ENCODE results near the gene OR1L8. TPM values are rescaled to one million over a fixed set of nuclear protein-coding genes. Genes with fewer than 3 reads are reported as not detected.
"Not testable (repeated sequence)": the region's sequence is repeated elsewhere in the genome, so short reads cannot be mapped to it uniquely, and the experiment has no call there.

The OR1L8 gene
- total RNA-seq, 4 donors from 2014 or later, result 0.27 to 0.28 TPM; not detected in 2

DNA sequence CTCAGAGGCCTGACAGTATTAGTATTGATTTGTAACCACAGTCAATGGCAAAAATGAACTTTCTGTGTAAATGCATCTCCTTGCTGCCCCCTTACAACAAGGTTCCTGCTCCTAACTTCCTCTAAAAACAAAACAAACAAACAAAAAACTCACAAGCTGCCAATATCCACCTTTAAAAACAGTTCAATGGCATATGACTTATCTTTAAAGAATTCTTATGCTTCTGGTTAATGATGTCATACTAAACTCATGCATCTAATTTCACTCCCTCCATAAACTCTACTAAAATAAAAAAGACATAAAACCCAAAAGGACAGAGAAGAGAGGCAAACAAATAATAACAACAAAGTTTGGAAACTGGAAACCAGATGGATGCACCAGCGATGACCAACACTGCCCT, 47.0 kb downstream of the OR1L8 start:
- Histone ChIP-seq H3K36me3 (no peaks in the 10 kb centered on the region), H3K4me1 (no peaks in the 10 kb centered on the region), H3K27ac (no peak overlapping the region), H3K4me3 (no peak overlapping the region), H3K27me3 (no peaks in the 10 kb centered on the region), H3K9me3 (peaks cover 0 to 6% of the 10 kb centered on the region in 2 donors)
- intact Hi-C loops (cut with DNase I; ENCODE audit: low total_unique reads), result no loop called here
- no peak for TF ChIP-seq POLR2A (IDR thresholded peaks at IDR 0.05)
- TF ChIP-seq, protein P1, sequence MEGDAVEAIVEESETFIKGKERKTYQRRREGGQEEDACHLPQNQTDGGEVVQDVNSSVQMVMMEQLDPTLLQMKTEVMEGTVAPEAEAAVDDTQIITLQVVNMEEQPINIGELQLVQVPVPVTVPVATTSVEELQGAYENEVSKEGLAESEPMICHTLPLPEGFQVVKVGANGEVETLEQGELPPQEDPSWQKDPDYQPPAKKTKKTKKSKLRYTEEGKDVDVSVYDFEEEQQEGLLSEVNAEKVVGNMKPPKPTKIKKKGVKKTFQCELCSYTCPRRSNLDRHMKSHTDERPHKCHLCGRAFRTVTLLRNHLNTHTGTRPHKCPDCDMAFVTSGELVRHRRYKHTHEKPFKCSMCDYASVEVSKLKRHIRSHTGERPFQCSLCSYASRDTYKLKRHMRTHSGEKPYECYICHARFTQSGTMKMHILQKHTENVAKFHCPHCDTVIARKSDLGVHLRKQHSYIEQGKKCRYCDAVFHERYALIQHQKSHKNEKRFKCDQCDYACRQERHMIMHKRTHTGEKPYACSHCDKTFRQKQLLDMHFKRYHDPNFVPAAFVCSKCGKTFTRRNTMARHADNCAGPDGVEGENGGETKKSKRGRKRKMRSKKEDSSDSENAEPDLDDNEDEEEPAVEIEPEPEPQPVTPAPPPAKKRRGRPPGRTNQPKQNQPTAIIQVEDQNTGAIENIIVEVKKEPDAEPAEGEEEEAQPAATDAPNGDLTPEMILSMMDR (IDR thresholded peaks at IDR 0.05), result no peak
- DNase-seq, result no peak

GRCh38 chr9:122531157-122531556, 52.0 kb downstream of the OR1L8 start:
- intact Hi-C loops (cut with DNase I; ENCODE audit: low total_unique reads); H3K27me3 ChIP-seq; H3K36me3 ChIP-seq; H3K9me3 ChIP-seq; H3K4me3 ChIP-seq; DNase-seq; H3K27ac ChIP-seq; H3K4me1 ChIP-seq: not testable (repeated sequence)

GRCh38 chr9:122527193-122527592, 56.0 kb downstream of the OR1L8 start, which contains the start of gene OR1N1:
TSS of gene OR1N1 (minus strand) at chr9:122527293. CDS start at chr9:122527293, 0 bp downstream.
- DNase-seq, result no peak
- Histone ChIP-seq H3K27me3 (no peaks in the 10 kb centered on the region), H3K9me3 (no peaks in the 10 kb centered on the region), H3K4me1 (no peaks in the 10 kb centered on the region), H3K4me3 (no peak within 1 kb of the TSS), H3K27ac (no peak within 1 kb of the TSS), H3K36me3 (no peaks in the 10 kb centered on the region)
- intact Hi-C loops (cut with DNase I; ENCODE audit: low total_unique reads), result no loop called here
- no peak for TF ChIP-seq POLR2A (IDR thresholded peaks at IDR 0.05)
- TF ChIP-seq, protein P1 (IDR thresholded peaks at IDR 0.05), result no peak

- DNase-seq, result no peak
- intact Hi-C loops (cut with DNase I; ENCODE audit: low total_unique reads), result no loop called here
- Histone ChIP-seq H3K27me3 (no peaks in the 10 kb centered on the region), H3K36me3 (no peaks in the 10 kb centered on the region), H3K4me1 (no peaks in the 10 kb centered on the region), H3K4me3 (no peak overlapping the region), H3K27ac (no peak overlapping the region), H3K9me3 (no peaks in the 10 kb centered on the region)
- TF ChIP-seq POLR2A (IDR thresholded peaks at IDR 0.05), result no peak
- TF ChIP-seq, protein P1 (IDR thresholded peaks at IDR 0.05), result no peak
These were observed 56.6 kb downstream of the OR1L8 start for GRCh38 chr9:122526602-122527001.

- TF ChIP-seq POLR2A (IDR thresholded peaks at IDR 0.05), result no peak
- no peaks in the 10 kb centered on the region for H3K9me3 ChIP-seq
- H3K4me1 ChIP-seq, result no peaks in the 10 kb centered on the region
- no peak for DNase-seq
- intact Hi-C loops (cut with DNase I; ENCODE audit: low total_unique reads), result no loop called here
- H3K27ac ChIP-seq, result no peak overlapping the region
- H3K36me3 ChIP-seq, result no peaks in the 10 kb centered on the region
- no peaks in the 10 kb centered on the region for H3K27me3 ChIP-seq
- H3K4me3 ChIP-seq, result no peak overlapping the region
These were observed 63.8 kb downstream of the OR1L8 start for GRCh38 chr9:122519376-122519775.

GRCh38 chr9:122518841-122519240, 64.3 kb downstream of the OR1L8 start, which contains the start of gene OR1J4:
TSS of gene OR1J4 (plus strand) at chr9:122519141. CDS start at chr9:122519141, 0 bp downstream.
- TF ChIP-seq, protein P1 (IDR thresholded peaks at IDR 0.05), result no peak
- TF ChIP-seq POLR2A (IDR thresholded peaks at IDR 0.05), result no peak
- no peak within 1 kb of the TSS for H3K4me3 ChIP-seq
- no peak within 1 kb of the TSS for H3K27ac ChIP-seq
- no peaks in the 10 kb centered on the region for H3K9me3 ChIP-seq
- H3K36me3 ChIP-seq, result no peaks in the 10 kb centered on the region
- H3K4me1 ChIP-seq, result no peaks in the 10 kb centered on the region
- no peaks in the 10 kb centered on the region for H3K27me3 ChIP-seq
- no peak for DNase-seq
- intact Hi-C loops (cut with DNase I; ENCODE audit: low total_unique reads), result no loop called here
